Measurements from ENCODE around the gene KPNA3.

DNA sequence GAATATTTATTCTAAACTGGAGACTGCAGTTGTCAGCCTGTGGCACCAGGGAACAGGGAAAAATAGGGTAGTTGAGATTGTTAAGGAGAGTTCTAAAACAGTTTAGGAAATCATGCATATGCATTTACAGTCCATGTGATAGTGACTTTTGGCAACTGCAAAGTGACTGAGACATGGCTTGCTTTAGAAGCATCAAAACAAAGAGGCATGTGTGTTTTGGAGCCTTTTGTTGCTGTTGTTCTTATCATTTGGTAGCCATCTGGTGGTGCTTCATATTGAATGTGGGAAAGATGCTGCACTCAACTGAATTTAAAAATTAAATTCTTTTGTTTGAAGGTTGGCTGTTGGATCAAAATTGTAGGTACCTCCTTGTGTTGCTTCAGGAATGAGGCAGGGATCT is 91.0 kb downstream of the KPNA3 start:
- no peak for TF ChIP-seq EZH2 (IDR thresholded peaks at IDR 0.05; ENCODE audit: insufficient read depth, poor library complexity, severe bottlenecking)
- no peak for TF ChIP-seq EZH2phosphoT487 (IDR thresholded peaks at IDR 0.05; ENCODE audit: insufficient read depth, low read depth)

All from GM23248 (cell line).